HepG2 (cell line): Measurements from ENCODE around the gene ATXN2. TPM values are rescaled to one million over a fixed set of nuclear protein-coding genes. Genes with fewer than 3 reads are reported as not detected.

Experiments
- ATAC-seq: fragments of 200-7000 bp; cut with Tn5 transposase; 3 replicates; pipeline ENCODE4 v1.9.1; 2020; ENCODE audit warnings: mild to moderate bottlenecking, moderate library complexity
- BruUV-seq: library from RNA; stranded (reverse); fragments of 400-500 nt; replicated peaks from 2 replicates; lab custom pipeline; 2021; lab: Mats Ljungman, UMichigan
- CTCF ChIA-PET: fragments of 300-600 bp; formaldehyde crosslinking; extraction: SDS; loops from one replicate; lab custom pipeline; 2021; ENCODE audit warnings: low total read pairs, inconsistent platforms, low intra/inter-chr PET ratio; lab: Yijun Ruan, JAX
- POLR2A ChIA-PET: fragments of 350-600 bp; sonication (Branson Sonifier 250); formaldehyde crosslinking; loops from one replicate; lab custom pipeline; 2020; ENCODE audit warnings: antibody characterized with exemption, inconsistent platforms; lab: Yijun Ruan, JAX
- DNase-seq: peaks from one replicate; pipeline ENCODE4 v3.0.0-alpha.2; 2015; ENCODE audit warnings: low spot score
- FAIRE-seq: peaks from 3 replicates; lab custom pipeline; 2011; peaks lifted over from hg19 to GRCh38; lab: Jason Lieb, UNC
- H2AFZ ChIP-seq: one replicate; pipeline ENCODE4 v1.6.1; 2011; ENCODE audit warnings: low read length, inconsistent platforms
- H3K27ac ChIP-seq: fragments of 300-600 bp; 3 replicates; pipeline ENCODE4 v1.8.0; 2011; ENCODE audit warnings: mixed run types, mild to moderate bottlenecking, mixed read lengths, low read length, inconsistent platforms; ENCODE audit not compliant: insufficient read depth; ENCODE audit errors: extremely low read length
- H3K27me3 ChIP-seq, 2 experiments: fragments of 200-600 bp in 1 of 2; 2 replicates in 1 of 2; 3 replicates in 1 of 2; pipeline versions ENCODE4 v1.6.0 to v1.8.0; 2011; ENCODE audit warnings: low read length in 2 of 2, mild to moderate bottlenecking in 2 of 2, moderate library complexity in 2 of 2, inconsistent platforms in 1 of 2; ENCODE audit not compliant: insufficient read depth in 2 of 2, control insufficient read depth in 1 of 2
- H3K36me3 ChIP-seq, 2 experiments: fragments of 200-600 bp in 1 of 2; replicated peaks in 1 of 2; 2 replicates in 1 of 2; 3 replicates in 1 of 2; pipeline versions ENCODE4 v1.5.1 to v1.8.0; 2011; ENCODE audit warnings: low read length in 2 of 2, inconsistent platforms in 1 of 2; ENCODE audit not compliant: insufficient read depth in 2 of 2, control insufficient read depth in 1 of 2
- H3K4me1 ChIP-seq: 2 replicates; pipeline ENCODE4 v1.5.1; 2012; ENCODE audit warnings: low read length, inconsistent platforms; ENCODE audit not compliant: insufficient read depth
- H3K4me2 ChIP-seq: 2 replicates; pipeline ENCODE4 v1.6.0; 2011; ENCODE audit warnings: low read depth, low read length, inconsistent platforms
- H3K4me3 ChIP-seq, 3 experiments: fragments of 200-600 bp in 1 of 3; sonication (generic), shearing (Covaris generic) in 1 of 3; replicated peaks in 1 of 3; 2 replicates each; pipeline ENCODE4 v1.5.1; 2011 to 2016; ENCODE audit warnings: low read length in 3 of 3, inconsistent platforms in 2 of 3, low read depth in 2 of 3, mild to moderate bottlenecking in 2 of 3, control low read depth in 1 of 3, mixed read lengths in 1 of 3; ENCODE audit not compliant: insufficient read depth in 1 of 3
- H3K79me2 ChIP-seq: one replicate; pipeline ENCODE4 v1.6.1; 2011; ENCODE audit warnings: low read length, inconsistent platforms; ENCODE audit not compliant: insufficient read depth
- H3K9ac ChIP-seq: 2 replicates; pipeline ENCODE4 v1.6.0; 2011; ENCODE audit warnings: mild to moderate bottlenecking, low read depth, low read length, inconsistent platforms; ENCODE audit not compliant: insufficient read depth
- H3K9me3 ChIP-seq: 2 replicates; pipeline ENCODE4 v1.5.1; 2012; ENCODE audit warnings: mild to moderate bottlenecking, low read length
- H4K20me1 ChIP-seq: 2 replicates; pipeline ENCODE4 v1.6.0; 2011; ENCODE audit warnings: inconsistent platforms, mild to moderate bottlenecking, low read length, moderate library complexity; ENCODE audit not compliant: insufficient read depth
- BCL6 ChIP-seq: IDR thresholded peaks from 2 replicates; pipeline ENCODE4 v1.6.1; 2016; ENCODE audit warnings: missing genetic modification reagents, missing compliant biosample characterization
- FOSL1 ChIP-seq: sonication (generic); formaldehyde crosslinking; IDR thresholded peaks from 2 replicates; pipeline ENCODE4 v1.9.0; 2021; ENCODE audit warnings: missing genetic modification reagents, borderline replicate concordance
- FOXK1 ChIP-seq: sonication (generic); formaldehyde crosslinking; IDR thresholded peaks from 2 replicates; pipeline ENCODE4 v1.4.0; 2020; ENCODE audit warnings: low read depth, missing genetic modification reagents, borderline replicate concordance
- NFATC3 ChIP-seq: sonication (generic); formaldehyde crosslinking; IDR thresholded peaks from 2 replicates; pipeline ENCODE4 v1.5.1; 2020; ENCODE audit warnings: mild to moderate bottlenecking, missing genetic modification reagents
- ONECUT2 ChIP-seq: sonication (generic); formaldehyde crosslinking; IDR thresholded peaks from 2 replicates; pipeline ENCODE4 v1.4.0; 2020; ENCODE audit warnings: missing genetic modification reagents
- SPEN ChIP-seq: sonication (generic); formaldehyde crosslinking; IDR thresholded peaks from 2 replicates; pipeline ENCODE4 v1.5.1; 2020; ENCODE audit warnings: low read depth, mild to moderate bottlenecking, missing genetic modification reagents
- ZNF10 ChIP-seq: sonication (generic); formaldehyde crosslinking; IDR thresholded peaks from 2 replicates; pipeline ENCODE4 v1.4.0; 2020; ENCODE audit warnings: mild to moderate bottlenecking, low read depth, missing genetic modification reagents, borderline replicate concordance
- ZNF501 ChIP-seq: sonication (generic); formaldehyde crosslinking; IDR thresholded peaks from 2 replicates; pipeline ENCODE4 v1.5.1; 2020; ENCODE audit warnings: mild to moderate bottlenecking, moderate library complexity, missing genetic modification reagents
- ZNF547 ChIP-seq: sonication (generic); formaldehyde crosslinking; IDR thresholded peaks from 2 replicates; pipeline ENCODE4 v1.5.1; 2020; ENCODE audit warnings: mild to moderate bottlenecking, missing genetic modification reagents
- WGBS: methylation state at CpG from one replicate; pipeline ENCODE4 v1.1.6; 2017; ENCODE audit warnings: low lambda C conversion rate; 5-methylcytosine and 5-hydroxymethylcytosine counted together
- in situ Hi-C: cut with HindIII; loops from 2 replicates; pipeline ENCODE4 v1.10.0; 2017; ENCODE audit warnings: low pct_unique_long_range_greater_than_20kb; ENCODE audit not compliant: extremely low pct_ligation_motif_present
- intact Hi-C: fragments of 100-400 bp; cut with micrococcal nuclease; formaldehyde crosslinking; loops from one replicate; pipeline ENCODE4 v1.10.0; 2022; ENCODE audit not compliant: unreplicated experiment
- polyA plus RNA-seq, 8 experiments: library from polyadenylated mRNA; depleted of rRNA in 3 of 8; stranded (reverse) in 7 of 8; unstranded in 1 of 8; fragments of >200 nt; fragmentation: Illumina TruSeq in 4 of 8; extraction: Trizol in 4 of 8; gene quantifications; 2 replicates each; pipeline versions ENCODE4 v1.2.1 to v1.2.3, GENCODE V29; 2011 to 2016; ENCODE audit warnings: low read depth in 4 of 8, missing spikeins in 1 of 8, mixed read lengths in 1 of 8; ENCODE audit not compliant: insufficient read depth in 1 of 8
- total RNA-seq, 5 experiments: library from RNA; depleted of rRNA; stranded (reverse); fragments of >200 nt; fragmentation: Illumina TruSeq; extraction: Trizol; gene quantifications; 2 replicates each; pipeline ENCODE4 v1.2.3, GENCODE V29; 2016; ENCODE audit warnings: low read depth in 1 of 5
- TF ChIP-seq, protein P1 (sequence below): sonication (generic); formaldehyde crosslinking; IDR thresholded peaks from 2 replicates; pipeline ENCODE4 v1.8.1; 2022; ENCODE audit warnings: mild to moderate bottlenecking, missing genetic modification reagents
- TF ChIP-seq, protein P2 (sequence below): sonication (generic); formaldehyde crosslinking; IDR thresholded peaks from one replicate; pipeline ENCODE4 v1.5.1; 2020; ENCODE audit warnings: mild to moderate bottlenecking, missing genetic modification reagents; ENCODE audit errors: not compliant biosample characterization
- TF ChIP-seq, protein P3 (sequence below): IDR thresholded peaks from 2 replicates; pipeline ENCODE4 v1.6.1; 2016; ENCODE audit warnings: missing compliant biosample characterization, missing genetic modification reagents, borderline replicate concordance
- TF ChIP-seq, protein P4 (sequence below): IDR thresholded peaks from 2 replicates; pipeline ENCODE4 v1.6.1; 2016; ENCODE audit warnings: control low read depth

The ATXN2 gene
- total and polyA plus RNA-seq, 2 of the 13 experiments (the other 11 are each of a cell fraction or from before 2014, with no cell fraction given) = 18.1 to 27.1 TPM

DNA sequence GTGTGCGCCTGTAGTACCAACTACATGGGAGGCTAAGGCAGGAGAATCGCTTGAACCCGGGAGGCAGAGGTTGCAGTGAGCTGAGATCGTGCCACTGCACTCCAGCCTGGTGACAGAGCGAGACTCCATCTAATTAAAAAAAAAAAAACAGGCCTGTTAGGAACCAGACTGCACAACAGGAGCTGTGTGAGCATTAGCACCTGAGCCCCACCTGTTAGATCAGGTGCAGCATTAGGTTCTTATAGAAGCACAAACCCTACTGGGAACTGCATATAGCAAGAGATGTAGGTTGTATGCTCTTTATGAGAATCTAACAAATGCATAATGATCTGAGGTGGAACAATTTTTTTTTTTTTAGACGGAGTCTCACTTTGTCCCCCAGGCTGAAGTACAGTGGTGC, 8.6 kb downstream of the ATXN2 start:
- H3K4me1 ChIP-seq = peaks cover 91% of the 10 kb centered on the region
- H3K27ac ChIP-seq = no peak overlapping the region
- in situ Hi-C loops = no loop called here
- intact Hi-C loops = no loop called here
- H4K20me1 ChIP-seq = peaks cover 47% of the 10 kb centered on the region
- H2AFZ ChIP-seq = no peak overlapping the region
- no peak overlapping the region for H3K4me3 ChIP-seq
- peaks cover 94% of the 10 kb centered on the region for H3K79me2 ChIP-seq
- CTCF ChIA-PET = no interaction called here
- no TSS peak for BruUV-seq
- FAIRE-seq (no peak), DNase-seq (no peak), ATAC-seq (no peak)
- no peaks in the 10 kb centered on the region for H3K27me3 ChIP-seq
- H3K9me3 ChIP-seq = no peaks in the 10 kb centered on the region
- no peak overlapping the region for H3K9ac ChIP-seq
- POLR2A ChIA-PET = interaction anchor here (0.6 kb wide), 1 partner anchor 16 kb away, joined by 3 read pairs; no protein-coding TSS in a partner anchor
- no peak overlapping the region for H3K4me2 ChIP-seq
- 92% methylated on average over 5 of the region's 6 CpGs for WGBS
- H3K36me3 ChIP-seq = peaks cover 0 to 1% of the 10 kb centered on the region in 2 experiments; a peak in 1 of 5 replicates
- TF ChIP-seq, protein P1, sequence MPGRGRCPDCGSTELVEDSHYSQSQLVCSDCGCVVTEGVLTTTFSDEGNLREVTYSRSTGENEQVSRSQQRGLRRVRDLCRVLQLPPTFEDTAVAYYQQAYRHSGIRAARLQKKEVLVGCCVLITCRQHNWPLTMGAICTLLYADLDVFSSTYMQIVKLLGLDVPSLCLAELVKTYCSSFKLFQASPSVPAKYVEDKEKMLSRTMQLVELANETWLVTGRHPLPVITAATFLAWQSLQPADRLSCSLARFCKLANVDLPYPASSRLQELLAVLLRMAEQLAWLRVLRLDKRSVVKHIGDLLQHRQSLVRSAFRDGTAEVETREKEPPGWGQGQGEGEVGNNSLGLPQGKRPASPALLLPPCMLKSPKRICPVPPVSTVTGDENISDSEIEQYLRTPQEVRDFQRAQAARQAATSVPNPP (CRISPR knock-in tag) = no peak
- TF ChIP-seq BCL6 (CRISPR knock-in tag) = no peak
- TF ChIP-seq FOSL1 (CRISPR knock-in tag) = no peak
- no peak for TF ChIP-seq SPEN
- no peak for TF ChIP-seq ZNF10 (CRISPR knock-in tag)
- TF ChIP-seq, protein P2, sequence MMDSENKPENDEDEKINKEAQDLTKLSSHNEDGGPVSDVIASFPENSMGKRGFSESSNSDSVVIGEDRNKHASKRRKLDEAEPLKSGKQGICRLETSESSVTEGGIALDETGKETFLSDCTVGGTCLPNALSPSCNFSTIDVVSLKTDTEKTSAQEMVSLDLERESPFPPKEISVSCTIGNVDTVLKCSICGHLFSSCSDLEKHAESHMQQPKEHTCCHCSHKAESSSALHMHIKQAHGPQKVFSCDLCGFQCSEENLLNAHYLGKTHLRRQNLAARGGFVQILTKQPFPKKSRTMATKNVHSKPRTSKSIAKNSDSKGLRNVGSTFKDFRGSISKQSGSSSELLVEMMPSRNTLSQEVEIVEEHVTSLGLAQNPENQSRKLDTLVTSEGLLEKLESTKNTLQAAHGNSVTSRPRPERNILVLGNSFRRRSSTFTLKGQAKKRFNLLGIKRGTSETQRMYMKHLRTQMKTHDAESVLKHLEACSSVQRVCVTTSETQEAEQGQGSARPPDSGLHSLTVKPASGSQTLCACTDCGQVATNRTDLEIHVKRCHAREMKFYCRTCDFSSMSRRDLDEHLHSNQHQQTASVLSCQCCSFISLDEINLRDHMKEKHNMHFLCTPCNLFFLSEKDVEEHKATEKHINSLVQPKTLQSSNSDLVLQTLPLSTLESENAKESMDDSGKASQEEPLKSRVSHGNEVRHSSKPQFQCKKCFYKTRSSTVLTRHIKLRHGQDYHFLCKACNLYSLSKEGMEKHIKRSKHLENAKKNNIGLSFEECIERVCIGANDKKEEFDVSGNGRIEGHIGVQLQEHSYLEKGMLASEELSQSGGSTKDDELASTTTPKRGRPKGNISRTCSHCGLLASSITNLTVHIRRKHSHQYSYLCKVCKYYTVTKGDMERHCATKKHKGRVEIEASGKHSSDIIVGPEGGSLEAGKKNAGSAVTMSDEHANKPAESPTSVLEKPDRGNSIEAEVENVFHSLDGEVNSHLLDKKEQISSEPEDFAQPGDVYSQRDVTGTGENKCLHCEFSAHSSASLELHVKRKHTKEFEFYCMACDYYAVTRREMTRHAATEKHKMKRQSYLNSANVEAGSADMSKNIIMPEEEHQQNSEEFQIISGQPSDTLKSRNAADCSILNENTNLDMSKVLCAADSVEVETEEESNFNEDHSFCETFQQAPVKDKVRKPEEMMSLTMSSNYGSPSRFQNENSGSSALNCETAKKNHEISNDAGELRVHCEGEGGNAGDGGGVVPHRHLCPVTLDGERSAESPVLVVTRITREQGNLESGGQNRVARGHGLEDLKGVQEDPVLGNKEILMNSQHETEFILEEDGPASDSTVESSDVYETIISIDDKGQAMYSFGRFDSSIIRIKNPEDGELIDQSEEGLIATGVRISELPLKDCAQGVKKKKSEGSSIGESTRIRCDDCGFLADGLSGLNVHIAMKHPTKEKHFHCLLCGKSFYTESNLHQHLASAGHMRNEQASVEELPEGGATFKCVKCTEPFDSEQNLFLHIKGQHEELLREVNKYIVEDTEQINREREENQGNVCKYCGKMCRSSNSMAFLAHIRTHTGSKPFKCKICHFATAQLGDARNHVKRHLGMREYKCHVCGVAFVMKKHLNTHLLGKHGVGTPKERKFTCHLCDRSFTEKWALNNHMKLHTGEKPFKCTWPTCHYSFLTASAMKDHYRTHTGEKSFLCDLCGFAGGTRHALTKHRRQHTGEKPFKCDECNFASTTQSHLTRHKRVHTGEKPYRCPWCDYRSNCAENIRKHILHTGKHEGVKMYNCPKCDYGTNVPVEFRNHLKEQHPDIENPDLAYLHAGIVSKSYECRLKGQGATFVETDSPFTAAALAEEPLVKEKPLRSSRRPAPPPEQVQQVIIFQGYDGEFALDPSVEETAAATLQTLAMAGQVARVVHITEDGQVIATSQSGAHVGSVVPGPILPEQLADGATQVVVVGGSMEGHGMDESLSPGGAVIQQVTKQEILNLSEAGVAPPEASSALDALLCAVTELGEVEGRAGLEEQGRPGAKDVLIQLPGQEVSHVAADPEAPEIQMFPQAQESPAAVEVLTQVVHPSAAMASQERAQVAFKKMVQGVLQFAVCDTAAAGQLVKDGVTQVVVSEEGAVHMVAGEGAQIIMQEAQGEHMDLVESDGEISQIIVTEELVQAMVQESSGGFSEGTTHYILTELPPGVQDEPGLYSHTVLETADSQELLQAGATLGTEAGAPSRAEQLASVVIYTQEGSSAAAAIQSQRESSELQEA = no peak
- no peak for TF ChIP-seq ZNF547
- TF ChIP-seq, protein P3, sequence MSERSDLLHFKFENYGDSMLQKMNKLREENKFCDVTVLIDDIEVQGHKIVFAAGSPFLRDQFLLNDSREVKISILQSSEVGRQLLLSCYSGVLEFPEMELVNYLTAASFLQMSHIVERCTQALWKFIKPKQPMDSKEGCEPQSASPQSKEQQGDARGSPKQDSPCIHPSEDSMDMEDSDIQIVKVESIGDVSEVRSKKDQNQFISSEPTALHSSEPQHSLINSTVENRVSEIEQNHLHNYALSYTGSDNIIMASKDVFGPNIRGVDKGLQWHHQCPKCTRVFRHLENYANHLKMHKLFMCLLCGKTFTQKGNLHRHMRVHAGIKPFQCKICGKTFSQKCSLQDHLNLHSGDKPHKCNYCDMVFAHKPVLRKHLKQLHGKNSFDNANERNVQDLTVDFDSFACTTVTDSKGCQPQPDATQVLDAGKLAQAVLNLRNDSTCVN (CRISPR knock-in tag) = no peak
- TF ChIP-seq NFATC3 = no peak
- TF ChIP-seq FOXK1 (CRISPR knock-in tag) = no peak
- no peak for TF ChIP-seq ZNF501 (CRISPR knock-in tag)
- no peak for TF ChIP-seq ONECUT2
- TF ChIP-seq, protein P4, sequence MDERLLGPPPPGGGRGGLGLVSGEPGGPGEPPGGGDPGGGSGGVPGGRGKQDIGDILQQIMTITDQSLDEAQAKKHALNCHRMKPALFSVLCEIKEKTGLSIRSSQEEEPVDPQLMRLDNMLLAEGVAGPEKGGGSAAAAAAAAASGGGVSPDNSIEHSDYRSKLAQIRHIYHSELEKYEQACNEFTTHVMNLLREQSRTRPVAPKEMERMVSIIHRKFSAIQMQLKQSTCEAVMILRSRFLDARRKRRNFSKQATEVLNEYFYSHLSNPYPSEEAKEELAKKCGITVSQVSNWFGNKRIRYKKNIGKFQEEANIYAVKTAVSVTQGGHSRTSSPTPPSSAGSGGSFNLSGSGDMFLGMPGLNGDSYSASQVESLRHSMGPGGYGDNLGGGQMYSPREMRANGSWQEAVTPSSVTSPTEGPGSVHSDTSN (CRISPR knock-in tag) = no peak
